ENCODE measurements around the gene SLC2A1.

DNA sequence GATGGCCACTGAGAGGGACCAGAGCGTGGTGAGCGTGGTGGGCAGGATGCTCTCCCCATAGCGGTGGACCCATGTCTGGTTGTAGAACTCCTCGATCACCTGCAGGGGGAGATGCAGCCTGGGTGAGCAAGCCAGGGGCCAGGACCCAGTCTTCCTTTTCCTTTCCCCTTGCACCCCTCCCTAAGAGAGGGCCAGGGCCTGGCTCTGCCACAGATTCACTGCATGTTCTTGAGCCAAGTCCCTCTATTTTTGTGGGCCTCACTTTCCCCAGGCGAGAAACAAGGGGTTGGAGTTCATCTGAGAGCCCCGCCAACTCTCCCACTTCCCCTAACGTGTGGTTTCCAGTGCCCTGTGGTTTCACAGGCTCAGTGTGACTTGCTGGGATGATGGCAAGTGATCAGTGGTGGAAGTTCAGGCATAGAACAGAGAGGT is 27.5 kb downstream of the SLC2A1 start:
- TF ChIP-seq POLR2AphosphoS5 (IDR thresholded peaks at IDR 0.05; ENCODE audit: borderline replicate concordance, low read depth, low read length) (no peak), EZH2 (IDR thresholded peaks at IDR 0.05) (no peak)
